ELF-1 (cell line): ENCODE results near the gene FMN2.
"Not testable (repeated sequence)": the region's sequence is repeated elsewhere in the genome, so short reads cannot be mapped to it uniquely, and the experiment has no call there.

Experiments
- DNase-seq: peaks from one replicate; pipeline ENCODE4 v3.0.0-alpha.2; 2016; ENCODE audit warnings: low read depth, low spot score

Gene FMN2

GRCh38 chr1:240310226-240310925 lies 218.7 kb downstream of the FMN2 start:
- DNase-seq = no peak

GRCh38 chr1:240312872-240313271 lies 221.2 kb downstream of the FMN2 start:
- DNase-seq = no peak

GRCh38 chr1:240314845-240315801 lies 223.4 kb downstream of the FMN2 start:
- no peak for DNase-seq

- DNase-seq = no peak
Observed at GRCh38 chr1:240319998-240320397, 228.3 kb downstream of the FMN2 start.

- no peak for DNase-seq
Observed at GRCh38 chr1:240320659-240321058, 229.0 kb downstream of the FMN2 start.

- DNase-seq = no peak
Observed at GRCh38 chr1:240322943-240323342, 231.3 kb downstream of the FMN2 start.

GRCh38 chr1:240328382-240328781 lies 236.7 kb downstream of the FMN2 start:
- DNase-seq = not testable (repeated sequence)

GRCh38 chr1:240329443-240329842 lies 237.8 kb downstream of the FMN2 start:
- DNase-seq = no peak

- no peak for DNase-seq
Observed at GRCh38 chr1:240332672-240333071, 241.0 kb downstream of the FMN2 start.

- DNase-seq = no peak
Observed at GRCh38 chr1:240337781-240338180, 246.1 kb downstream of the FMN2 start.

GRCh38 chr1:240338837-240339236 lies 247.2 kb downstream of the FMN2 start:
- DNase-seq = no peak

- peak; percentile 10 for DNase-seq
Observed at GRCh38 chr1:240341365-240342250, 249.9 kb downstream of the FMN2 start.

- no peak for DNase-seq
Observed at GRCh38 chr1:240342251-240342625, 250.6 kb downstream of the FMN2 start.

GRCh38 chr1:240343045-240343444 lies 251.4 kb downstream of the FMN2 start:
- no peak for DNase-seq

GRCh38 chr1:240343966-240344365 lies 252.3 kb downstream of the FMN2 start:
- DNase-seq = no peak

GRCh38 chr1:240344918-240345317 lies 253.2 kb downstream of the FMN2 start:
- DNase-seq = no peak

- DNase-seq = no peak
Observed at GRCh38 chr1:240349695-240350094, 258.0 kb downstream of the FMN2 start.

- no peak for DNase-seq
Observed at GRCh38 chr1:240350910-240351331, 259.2 kb downstream of the FMN2 start.

GRCh38 chr1:240351690-240352089 lies 260.0 kb downstream of the FMN2 start:
- DNase-seq = no peak

GRCh38 chr1:240352769-240353168 lies 261.1 kb downstream of the FMN2 start:
- no peak for DNase-seq

- DNase-seq = no peak
Observed at GRCh38 chr1:240356568-240356967, 264.9 kb downstream of the FMN2 start.

- DNase-seq = no peak
Observed at GRCh38 chr1:240362046-240362445, 270.4 kb downstream of the FMN2 start.
